Loucy (cell line): ENCODE measurements around the gene AFTPH.

ENCODE experiments used
- EZH2phosphoT487 ChIP-seq: fragments of 200-600 bp; IDR thresholded peaks from 2 replicates; pipeline ENCODE4 v1.6.1; 2018; ENCODE audit warnings: antibody characterized with exemption, mild to moderate bottlenecking, moderate library complexity, borderline replicate concordance
- TF ChIP-seq, protein P1 (sequence below): fragments of 200-600 bp; sonication (generic); conservative IDR thresholded peaks from 2 replicates; pipeline ENCODE4 v1.5.1; 2014; ENCODE audit warnings: mild to moderate bottlenecking, antibody characterized with exemption, low read length

DNA sequence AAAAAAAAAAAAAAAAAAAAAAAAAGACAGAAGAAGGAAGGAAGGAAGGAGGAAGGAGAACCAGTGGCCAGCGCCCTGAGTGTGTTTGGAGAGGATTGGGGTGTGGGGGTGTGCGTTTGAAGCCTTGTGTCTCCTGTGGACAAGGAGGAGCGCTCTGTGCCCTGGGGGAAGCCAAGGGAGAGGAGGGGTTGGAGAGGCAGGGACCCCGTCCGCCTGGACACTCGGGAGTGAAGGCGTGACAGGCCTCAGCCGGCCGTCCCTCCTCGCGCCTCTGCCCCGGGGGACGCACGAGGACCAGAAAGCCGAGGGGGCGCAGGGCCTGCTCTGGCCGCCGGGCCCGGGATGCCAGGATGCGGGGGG, 84.7 kb downstream of the AFTPH start:
- TF ChIP-seq, protein P1, sequence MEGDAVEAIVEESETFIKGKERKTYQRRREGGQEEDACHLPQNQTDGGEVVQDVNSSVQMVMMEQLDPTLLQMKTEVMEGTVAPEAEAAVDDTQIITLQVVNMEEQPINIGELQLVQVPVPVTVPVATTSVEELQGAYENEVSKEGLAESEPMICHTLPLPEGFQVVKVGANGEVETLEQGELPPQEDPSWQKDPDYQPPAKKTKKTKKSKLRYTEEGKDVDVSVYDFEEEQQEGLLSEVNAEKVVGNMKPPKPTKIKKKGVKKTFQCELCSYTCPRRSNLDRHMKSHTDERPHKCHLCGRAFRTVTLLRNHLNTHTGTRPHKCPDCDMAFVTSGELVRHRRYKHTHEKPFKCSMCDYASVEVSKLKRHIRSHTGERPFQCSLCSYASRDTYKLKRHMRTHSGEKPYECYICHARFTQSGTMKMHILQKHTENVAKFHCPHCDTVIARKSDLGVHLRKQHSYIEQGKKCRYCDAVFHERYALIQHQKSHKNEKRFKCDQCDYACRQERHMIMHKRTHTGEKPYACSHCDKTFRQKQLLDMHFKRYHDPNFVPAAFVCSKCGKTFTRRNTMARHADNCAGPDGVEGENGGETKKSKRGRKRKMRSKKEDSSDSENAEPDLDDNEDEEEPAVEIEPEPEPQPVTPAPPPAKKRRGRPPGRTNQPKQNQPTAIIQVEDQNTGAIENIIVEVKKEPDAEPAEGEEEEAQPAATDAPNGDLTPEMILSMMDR, result no peak
- TF ChIP-seq EZH2phosphoT487, result no peak
